Hepatocyte (in vitro differentiated cells): ENCODE results near the gene CDH12.

Source experiments
- CTCF ChIP-seq: fragments of 200-600 bp; sonication (generic); IDR thresholded peaks from 2 replicates; pipeline ENCODE4 v1.5.1; 2016; ENCODE audit warnings: antibody characterized with exemption, mild to moderate bottlenecking; ENCODE audit not compliant: poor library complexity
- EZH2 ChIP-seq: fragments of 200-600 bp; sonication (generic); IDR thresholded peaks from 2 replicates; pipeline ENCODE4 v1.6.1; 2016; ENCODE audit warnings: antibody characterized with exemption, mild to moderate bottlenecking, borderline replicate concordance
- EZH2phosphoT487 ChIP-seq: fragments of 200-600 bp; sonication (generic); IDR thresholded peaks from one replicate; pipeline ENCODE4 v1.6.1; 2018; ENCODE audit warnings: antibody characterized with exemption, mild to moderate bottlenecking, low read depth, moderate library complexity; ENCODE audit not compliant: unreplicated experiment, severe bottlenecking

DNA sequence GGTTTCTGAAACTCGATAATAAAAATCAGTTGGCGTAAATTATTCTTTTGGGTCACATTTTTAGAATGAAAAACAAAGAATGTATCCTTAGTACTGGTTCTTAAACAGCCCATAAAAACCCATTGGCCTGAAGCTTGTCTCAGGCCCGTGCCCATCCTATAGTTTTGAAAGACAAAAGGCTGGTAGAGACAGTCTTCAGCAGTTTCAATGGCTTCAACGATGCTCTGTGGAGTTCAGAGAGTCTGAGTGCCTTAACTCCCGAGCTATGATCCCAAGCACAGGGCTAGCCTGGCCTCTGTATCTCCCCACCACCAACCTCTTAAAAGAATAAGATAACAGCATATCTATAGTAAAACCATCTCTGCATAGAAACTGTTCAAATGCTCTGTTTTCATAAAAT is 595.0 kb downstream of the CDH12 start:
- no peak for TF ChIP-seq EZH2phosphoT487
- TF ChIP-seq CTCF = no peak
- TF ChIP-seq EZH2 = no peak
